HEK293 (cell line): ENCODE data around the gene ZNF322.

ENCODE experiments used
- KLF7 ChIP-seq: fragments of 450-650 bp; formaldehyde crosslinking; IDR thresholded peaks from 2 replicates; pipeline ENCODE4 v1.5.1; 2016; ENCODE audit warnings: missing biosample characterization, missing genetic modification characterization, borderline replicate concordance
- TSHZ1 ChIP-seq: fragments of 450-650 bp; formaldehyde crosslinking; IDR thresholded peaks from 2 replicates; pipeline ENCODE4 v1.5.1; 2016; ENCODE audit warnings: missing biosample characterization, missing genetic modification characterization, borderline replicate concordance
- ZBTB10 ChIP-seq: fragments of 450-650 bp; formaldehyde crosslinking; IDR thresholded peaks from 2 replicates; pipeline ENCODE4 v1.5.1; 2016; ENCODE audit warnings: missing biosample characterization, missing genetic modification characterization
- ZBTB11 ChIP-seq: fragments of 450-650 bp; formaldehyde crosslinking; conservative IDR thresholded peaks from 2 replicates; pipeline ENCODE4 v1.5.1; 2016; ENCODE audit warnings: low read depth, missing biosample characterization, missing genetic modification characterization
- ZNF138 ChIP-seq: fragments of 450-650 bp; formaldehyde crosslinking; IDR thresholded peaks from 2 replicates; pipeline ENCODE4 v1.5.1; 2016; ENCODE audit warnings: missing biosample characterization, missing genetic modification characterization, borderline replicate concordance
- ZNF148 ChIP-seq: fragments of 450-650 bp; formaldehyde crosslinking; IDR thresholded peaks from 2 replicates; pipeline ENCODE4 v1.5.0; 2017; ENCODE audit warnings: missing biosample characterization, missing genetic modification characterization, borderline replicate concordance
- ZNF341 ChIP-seq: fragments of 450-650 bp; formaldehyde crosslinking; IDR thresholded peaks from 2 replicates; pipeline ENCODE4; 2016; ENCODE audit warnings: low read depth, missing biosample characterization, missing genetic modification characterization
- ZNF354C ChIP-seq: fragments of 450-650 bp; formaldehyde crosslinking; IDR thresholded peaks from 2 replicates; pipeline ENCODE4 v1.5.1; 2016; ENCODE audit warnings: missing biosample characterization, missing genetic modification characterization, low read depth, borderline replicate concordance
- ZNF391 ChIP-seq: fragments of 450-650 bp; formaldehyde crosslinking; IDR thresholded peaks from 2 replicates; pipeline ENCODE4 v1.5.1; 2016; ENCODE audit warnings: low read depth, missing biosample characterization, missing genetic modification characterization, borderline replicate concordance
- ZNF473 ChIP-seq: fragments of 450-650 bp; formaldehyde crosslinking; IDR thresholded peaks from 2 replicates; pipeline ENCODE4 v1.5.1; 2017; ENCODE audit warnings: missing biosample characterization, missing genetic modification characterization
- ZNF518A ChIP-seq: fragments of 450-650 bp; formaldehyde crosslinking; conservative IDR thresholded peaks from 2 replicates; pipeline ENCODE4 v1.5.1; 2016; ENCODE audit warnings: low read depth, missing biosample characterization, missing genetic modification characterization
- ZNF692 ChIP-seq: fragments of 450-650 bp; formaldehyde crosslinking; IDR thresholded peaks from 2 replicates; pipeline ENCODE4 v1.5.1; 2016; ENCODE audit warnings: missing biosample characterization, missing genetic modification characterization
- ZSCAN4 ChIP-seq: fragments of 450-650 bp; formaldehyde crosslinking; IDR thresholded peaks from 2 replicates; pipeline ENCODE4 v1.5.1; 2017; ENCODE audit warnings: missing biosample characterization, missing genetic modification characterization

ZNF322 gene

GRCh38 chr6:26659042-26659999 is at the start of gene ZNF322 (continued):
- 0 out of 2 replicates have a peak, but pooled peaks have one; percentile 36 for TF ChIP-seq ZNF518A (tag by site-specific recombination)
- TF ChIP-seq ZNF341 = peak; percentile 79
- TF ChIP-seq ZNF473 (tag by site-specific recombination) = no peak
- peak; percentile 94 for TF ChIP-seq ZNF692
- no peak for TF ChIP-seq ZNF391 (tag by site-specific recombination)
- TF ChIP-seq ZBTB10 = no peak
- no peak for TF ChIP-seq ZNF354C (tag by site-specific recombination)
- TF ChIP-seq ZNF138 (tag by site-specific recombination) = no peak
- no peak for TF ChIP-seq ZNF148
- peak; percentile 79 for TF ChIP-seq ZBTB11 (tag by site-specific recombination)
- TF ChIP-seq KLF7 (tag by site-specific recombination) = no peak
- TF ChIP-seq ZSCAN4 (tag by site-specific recombination) = no peak
- no peak for TF ChIP-seq TSHZ1 (tag by site-specific recombination)
